ENCODE results near the gene EEF1AKMT2.
"Not testable (repeated sequence)": the region's sequence is repeated elsewhere in the genome, so short reads cannot be mapped to it uniquely, and the experiment has no call there.

The EEF1AKMT2 gene

GRCh38 chr10:124791547-124792348 is at the start of gene EEF1AKMT2:
Gene EEF1AKMT2 (minus strand): TSS chr10:124791887. CDS start chr10:124791833, 54 bp downstream.
- peak; percentile 91 for DNase-seq

GRCh38 chr10:124837687-124838086 is 46.0 kb upstream of the EEF1AKMT2 start:
- no peak for DNase-seq

GRCh38 chr10:124831116-124831515 is 39.4 kb upstream of the EEF1AKMT2 start:
- DNase-seq: no peak

DNA sequence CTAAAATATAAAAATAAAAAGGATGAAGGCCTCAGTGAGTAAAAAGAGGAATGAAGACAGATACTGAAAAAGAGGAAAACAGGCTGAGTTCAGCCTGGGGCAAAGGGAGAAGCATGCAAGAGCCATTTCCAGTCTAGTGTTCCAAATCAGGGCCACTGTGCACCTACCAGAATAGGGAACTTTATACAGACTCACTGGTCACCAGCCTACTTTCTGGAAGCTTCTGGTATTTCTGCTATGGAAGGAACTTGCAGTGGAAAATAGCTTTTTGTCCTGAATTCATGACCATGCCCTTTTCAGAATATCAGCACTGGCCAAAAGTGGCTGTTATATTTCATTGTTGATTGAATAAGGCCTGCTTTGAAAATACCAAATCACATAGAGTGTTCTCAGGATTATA is 38.8 kb upstream of the EEF1AKMT2 start:
- DNase-seq: no peak

- no peak for DNase-seq
These were observed 37.9 kb upstream of the EEF1AKMT2 start for GRCh38 chr10:124829447-124830115.

DNA sequence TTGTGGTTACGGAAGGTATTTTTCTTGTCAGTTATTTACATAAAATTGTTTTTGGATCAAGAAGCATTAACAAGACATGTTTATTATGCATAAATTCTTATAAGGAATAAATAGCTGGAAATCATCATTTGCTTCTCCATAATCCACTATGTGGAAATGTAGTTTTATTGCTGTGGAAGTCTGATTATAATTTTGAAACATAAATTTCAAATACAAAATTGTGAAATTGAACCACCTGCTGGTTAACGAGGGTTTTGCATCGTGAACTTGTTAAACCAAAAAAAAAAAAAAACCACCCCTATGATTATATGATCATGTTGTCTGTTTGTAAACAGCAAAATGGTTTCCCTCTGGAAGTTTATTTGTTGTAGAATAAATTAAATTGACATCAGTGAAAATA is 35.8 kb upstream of the EEF1AKMT2 start:
- DNase-seq: no peak

DNA sequence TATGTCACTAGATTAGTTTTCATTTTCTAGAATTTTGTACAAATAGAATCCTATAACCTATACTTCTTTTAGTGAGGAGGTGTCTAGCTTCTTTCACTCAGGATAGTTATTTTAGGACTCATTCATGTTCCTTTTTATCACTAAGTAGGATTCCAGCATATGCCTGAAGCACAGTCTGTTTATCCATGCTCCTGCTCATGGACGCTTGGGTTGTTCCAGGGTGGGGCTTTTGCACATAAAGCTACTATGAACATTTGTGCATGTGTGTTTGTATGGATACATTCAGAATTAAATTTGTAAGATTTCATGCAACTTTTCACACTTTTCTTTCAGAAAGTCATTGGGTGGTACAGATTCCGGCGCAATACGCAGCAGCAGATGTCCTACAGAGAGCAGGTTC is 34.6 kb upstream of the EEF1AKMT2 start:
- no peak for DNase-seq

DNA sequence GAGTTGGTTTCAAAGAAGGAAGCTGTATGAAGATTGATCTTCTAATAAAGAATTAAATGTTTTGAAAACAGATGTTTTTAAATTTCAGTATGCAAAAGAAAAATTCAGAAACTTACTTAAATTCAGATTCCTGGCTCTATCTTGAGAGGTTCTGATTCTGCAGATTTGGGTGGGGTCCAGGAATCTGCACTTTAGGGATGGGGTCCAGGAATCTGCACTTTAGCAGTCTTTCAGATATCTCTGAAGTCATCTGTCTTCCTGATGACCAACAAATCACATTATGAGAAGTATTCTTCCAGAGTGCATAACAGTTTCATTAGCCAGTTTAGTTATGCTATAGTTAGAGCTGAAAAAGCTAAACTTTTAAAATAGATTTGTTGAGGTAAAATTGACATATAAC is 34.0 kb upstream of the EEF1AKMT2 start:
- no peak for DNase-seq

GRCh38 chr10:124824932-124825331 is 33.2 kb upstream of the EEF1AKMT2 start:
- not testable (repeated sequence) for DNase-seq

DNA sequence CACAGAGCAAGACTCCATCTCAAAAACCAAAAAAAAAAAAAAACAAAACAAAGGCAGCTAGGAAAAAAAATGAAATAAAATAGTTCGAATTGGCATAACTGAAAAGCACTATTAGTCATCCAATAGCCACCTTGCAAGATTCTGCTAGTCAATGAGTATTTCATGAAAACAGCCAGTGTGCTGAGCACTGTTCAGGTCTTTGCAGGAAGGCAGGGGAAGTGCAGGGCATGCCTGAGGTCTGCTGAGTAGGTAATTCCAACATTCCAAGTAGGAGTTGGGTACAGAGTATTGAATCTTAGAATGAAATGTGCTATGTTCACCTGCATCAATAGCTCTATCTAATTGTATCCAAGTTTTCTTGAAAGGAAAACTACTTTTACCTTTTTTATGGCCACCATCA is 32.8 kb upstream of the EEF1AKMT2 start:
- no peak for DNase-seq

- DNase-seq: no peak
These were observed 29.8 kb upstream of the EEF1AKMT2 start for GRCh38 chr10:124821520-124821919.

DNA sequence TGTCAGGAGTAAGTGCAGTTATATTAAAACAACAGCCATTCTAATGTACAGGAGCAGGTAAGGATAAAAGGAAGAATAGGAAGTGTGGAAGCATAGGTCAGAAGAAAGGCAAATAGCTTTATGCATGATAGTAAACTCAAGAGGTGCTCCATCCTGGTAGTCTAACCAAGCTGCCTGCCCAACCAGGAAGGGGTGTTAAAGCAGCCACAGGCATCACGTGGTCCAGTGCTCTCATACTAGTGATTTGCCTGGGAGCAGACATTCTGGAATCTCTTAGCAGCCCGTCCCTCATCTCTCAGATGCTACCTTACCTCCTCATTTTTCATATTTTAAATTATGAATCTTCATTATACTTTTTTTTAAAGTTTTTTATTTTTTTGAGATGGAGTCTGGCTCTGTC is 28.4 kb upstream of the EEF1AKMT2 start:
- no peak for DNase-seq

GRCh38 chr10:124802313-124802675 is 10.6 kb upstream of the EEF1AKMT2 start:
- DNase-seq: no peak

DNA sequence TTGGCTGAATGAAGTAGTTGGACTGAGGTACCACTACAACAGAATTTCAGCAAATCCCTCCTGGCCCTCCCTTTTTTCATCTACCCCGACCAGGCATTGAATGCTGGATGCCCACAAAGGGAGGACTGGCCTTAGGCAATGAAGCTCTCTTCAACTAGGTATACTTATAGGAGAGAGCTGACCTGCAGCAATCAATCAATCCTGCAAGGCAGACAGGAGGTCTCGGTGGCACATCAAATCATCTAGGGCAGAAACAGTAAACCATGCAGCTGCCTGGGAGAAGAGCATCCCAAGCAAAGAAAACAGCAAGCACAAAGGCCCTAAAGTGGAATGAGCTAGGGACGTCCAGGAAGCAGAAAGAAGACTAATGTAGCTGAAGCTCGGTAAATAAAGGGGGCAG is 7.5 kb upstream of the EEF1AKMT2 start:
- DNase-seq: no peak

DNA sequence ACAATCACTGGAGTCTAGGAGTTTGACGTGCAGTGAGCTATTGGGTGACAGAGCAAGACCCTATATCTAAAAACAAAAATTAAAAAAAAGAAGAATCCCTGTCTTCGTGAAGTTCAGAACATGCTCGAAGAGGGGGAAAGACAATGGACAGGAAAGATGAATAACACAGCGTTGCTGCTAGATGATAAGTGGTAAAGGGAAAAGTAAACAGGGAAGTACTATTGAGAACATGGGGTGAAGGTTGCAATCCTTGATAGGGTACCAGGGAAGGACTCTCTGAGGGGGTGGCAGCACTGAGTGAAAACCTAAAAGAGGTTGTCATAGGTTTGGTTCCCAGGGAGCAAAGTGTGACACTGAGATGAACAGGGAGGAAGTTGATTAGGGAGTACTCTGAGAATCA is 7.1 kb upstream of the EEF1AKMT2 start:
- no peak for DNase-seq

- DNase-seq: no peak
These were observed 6.7 kb upstream of the EEF1AKMT2 start for GRCh38 chr10:124798364-124798763.

DNA sequence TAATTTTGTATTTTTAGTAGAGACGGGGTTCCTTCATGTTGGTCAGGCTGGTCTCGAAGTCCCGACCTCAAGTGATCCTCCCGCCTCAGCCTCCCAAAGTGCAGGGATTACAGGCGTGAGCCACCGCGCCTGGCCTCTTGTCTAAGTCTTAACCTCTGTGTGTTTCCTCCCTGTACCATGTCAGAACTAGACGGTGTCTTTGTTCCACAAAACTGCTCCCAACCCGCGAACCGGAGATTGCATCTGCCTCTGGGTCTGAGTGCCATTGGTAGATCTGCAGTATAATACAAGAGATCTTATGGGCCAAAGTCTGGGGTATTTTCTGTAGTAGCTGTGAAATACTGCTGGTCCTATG is 1.3 kb upstream of the EEF1AKMT2 start:
- DNase-seq: no peak

- DNase-seq: not testable (repeated sequence)
These were observed 8.8 kb downstream of the EEF1AKMT2 start for GRCh38 chr10:124782900-124783299.

DNA sequence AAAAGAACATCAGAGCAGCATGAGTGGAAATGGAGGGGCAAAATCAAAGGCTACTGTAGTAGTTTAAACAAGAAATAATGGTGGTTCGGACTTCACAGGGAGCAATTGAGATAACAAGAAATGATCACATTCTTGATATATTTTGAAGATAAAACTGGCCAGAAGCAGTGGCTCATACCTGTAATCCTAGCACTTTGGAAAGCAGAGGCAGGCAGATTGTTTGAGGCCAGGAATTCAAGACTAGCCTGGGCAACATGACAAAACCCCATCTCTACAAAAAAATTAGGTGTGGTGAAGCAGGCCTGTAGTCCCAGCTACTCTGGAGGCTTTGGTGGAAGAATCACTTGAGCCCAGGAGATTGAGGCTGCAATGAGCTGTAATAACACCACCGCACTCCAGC is 22.9 kb downstream of the EEF1AKMT2 start:
- DNase-seq: no peak

DNA sequence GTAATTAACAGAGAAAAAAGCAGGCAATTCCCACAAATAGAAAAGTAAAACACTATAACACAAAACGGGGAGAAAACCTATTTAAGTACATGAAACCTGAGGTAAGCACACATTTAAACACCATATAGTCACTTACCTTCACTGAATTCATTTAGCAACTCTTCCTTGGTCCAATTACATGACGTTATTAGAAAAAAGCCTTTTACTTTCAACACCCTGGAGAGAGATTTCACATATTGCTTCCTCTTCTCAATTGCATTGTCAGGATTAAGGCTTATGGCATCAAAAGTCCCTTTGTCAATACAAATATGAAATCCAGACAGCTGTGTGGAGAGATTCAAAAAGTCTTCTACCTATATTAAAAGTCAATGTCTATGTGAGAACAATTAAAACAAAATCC is 26.4 kb downstream of the EEF1AKMT2 start:
- no peak for DNase-seq

DNA sequence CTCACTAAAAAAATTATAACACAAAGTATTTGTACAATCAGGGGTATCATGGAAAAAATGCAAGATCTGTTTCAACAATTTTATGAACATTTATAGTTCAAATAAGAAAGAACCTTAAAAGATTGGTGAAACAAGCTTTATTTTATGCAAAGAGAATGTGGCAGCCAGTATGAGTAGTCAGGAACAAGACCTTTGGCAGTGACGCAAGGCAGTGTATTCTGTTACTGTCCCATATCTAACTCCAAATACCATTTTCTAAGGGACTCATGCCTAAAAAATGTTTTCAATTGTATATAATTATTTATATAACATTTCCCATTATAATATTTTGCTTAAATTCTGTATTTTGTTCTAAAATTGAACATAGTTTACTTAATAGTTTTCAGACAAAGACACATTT is 28.4 kb downstream of the EEF1AKMT2 start:
- no peak for DNase-seq

GRCh38 chr10:124762281-124762680 is 29.4 kb downstream of the EEF1AKMT2 start:
- DNase-seq: no peak

DNA sequence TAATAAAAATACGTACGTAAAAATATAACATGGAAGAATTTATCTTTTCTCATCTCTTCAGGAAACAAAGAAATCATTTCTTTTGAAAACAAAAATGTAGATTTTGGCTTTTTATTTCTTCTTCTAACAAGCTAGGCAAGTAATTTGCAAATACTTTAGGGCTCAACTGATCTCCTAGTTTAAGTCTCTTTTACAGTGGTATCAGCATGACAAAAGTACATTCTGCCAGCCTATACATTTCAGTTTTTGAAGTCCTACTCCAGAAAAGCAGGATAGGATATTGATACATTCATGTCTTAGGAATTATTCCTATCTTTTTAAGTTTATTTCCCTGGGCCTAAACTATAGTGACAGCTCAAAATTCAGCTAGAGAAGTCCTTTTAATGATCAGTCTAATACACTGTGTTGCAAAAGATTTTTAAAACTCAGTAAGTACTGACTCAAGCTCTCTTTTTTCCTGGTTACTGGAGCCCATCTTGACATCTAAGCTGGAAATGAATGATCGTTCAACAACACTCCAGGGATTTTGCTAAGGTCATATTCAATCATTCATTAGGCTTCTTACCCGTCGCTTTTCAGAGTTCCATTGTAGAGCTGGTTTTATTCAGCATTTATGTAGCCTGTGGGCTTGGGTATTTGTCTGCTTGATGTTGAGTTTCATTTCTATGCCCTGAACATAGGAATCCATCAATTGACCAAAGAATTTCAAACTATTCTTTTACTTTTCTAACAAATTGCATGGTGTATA is 35.4 kb downstream of the EEF1AKMT2 start:
- DNase-seq: no peak

DNA sequence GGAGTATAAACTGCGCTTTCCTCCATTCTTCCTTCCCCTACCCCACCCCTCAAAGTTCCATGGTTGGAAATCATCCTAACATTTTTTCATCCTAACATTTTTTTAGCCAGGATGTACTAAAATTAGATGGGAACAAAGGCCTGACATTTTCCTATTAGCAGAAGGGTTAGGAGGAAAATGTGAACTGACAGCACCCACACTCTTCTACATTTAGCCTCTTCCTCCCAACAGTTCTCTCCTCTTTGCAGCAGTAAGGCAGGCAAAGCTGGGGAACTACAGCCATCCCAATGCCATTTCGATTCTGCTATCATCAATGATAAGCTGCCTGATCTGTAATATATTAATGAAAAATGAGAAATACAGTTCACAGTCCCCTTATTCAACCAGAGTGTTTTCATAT is 36.1 kb downstream of the EEF1AKMT2 start:
- no peak for DNase-seq
